ENCODE results near the gene LAD1. TPM values are rescaled to one million over a fixed set of nuclear protein-coding genes. Genes with fewer than 3 reads are reported as not detected.

The LAD1 gene
- total RNA-seq, 5 donors from 2014 or later (not counting 1 experiment from before 2014, with no cell fraction given) = 0.53 to 1.7 (median 1.1) TPM; not detected in 2

DNA sequence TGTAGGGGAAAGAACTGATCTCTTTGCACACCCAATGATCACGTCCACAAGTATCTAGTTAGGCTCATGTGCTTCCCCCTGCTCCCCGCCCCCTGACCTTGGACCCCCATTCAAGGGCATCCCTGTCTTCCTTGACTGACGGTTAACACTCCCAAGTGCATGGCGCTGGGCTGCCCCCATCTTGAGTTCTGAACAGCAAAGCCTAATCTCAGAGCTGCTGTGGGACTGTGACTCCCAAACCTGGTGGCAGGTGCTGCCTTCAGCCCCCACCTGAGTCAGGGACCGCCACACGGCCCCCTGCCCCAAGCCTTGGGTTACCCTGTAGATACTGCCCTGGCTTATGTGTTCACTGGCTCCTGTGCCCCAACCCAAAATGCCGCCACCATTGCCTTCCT, 21.5 kb upstream of the LAD1 start:
- Histone ChIP-seq H3K36me3 (ENCODE audit: control insufficient read depth in 2 of 2, extremely low read depth in 1 of 2, insufficient read depth in 1 of 2, low read length in 1 of 2) (no peaks in the 10 kb centered on the region), H3K4me3 (ENCODE audit: control insufficient read depth in 1 of 2, extremely low read depth in 1 of 2, low read length in 1 of 2) (no peak overlapping the region), H3K4me1 (ENCODE audit: control insufficient read depth in 1 of 2, extremely low read depth in 1 of 2, insufficient read depth in 2 of 2, low read length in 2 of 2) (no peaks in the 10 kb centered on the region), H3K9me3 (no peaks in the 10 kb centered on the region), H3K27me3 (replicated peaks in 1 of 2; ENCODE audit: control insufficient read depth in 2 of 2, extremely low read depth in 1 of 2, insufficient read depth in 2 of 2, low read length in 1 of 2) (peaks cover 0 to 19% of the 10 kb centered on the region in 2 experiments), H3K27ac (ENCODE audit: low read length) (no peak overlapping the region)
- ATAC-seq (replicated peaks in 1 of 4) (no peak), DNase-seq (no peak)
- H3K4me1 Mint-ChIP-seq = no peaks in the 10 kb centered on the region
- ChIA-PET CTCF (no interaction called here), POLR2A (no interaction called here)
- peaks cover 7 to 12% of the 10 kb centered on the region in 2 donors for H3K27me3 Mint-ChIP-seq
- WGBS (ENCODE audit: insufficient coverage) = 63% methylated on average over 4 of the region's 7 CpGs
- H3K36me3 Mint-ChIP-seq = no peaks in the 10 kb centered on the region
- no peak overlapping the region for H3K4me3 Mint-ChIP-seq
- no peak overlapping the region for H3K27ac Mint-ChIP-seq
- no peaks in the 10 kb centered on the region for H3K9me3 Mint-ChIP-seq

DNA sequence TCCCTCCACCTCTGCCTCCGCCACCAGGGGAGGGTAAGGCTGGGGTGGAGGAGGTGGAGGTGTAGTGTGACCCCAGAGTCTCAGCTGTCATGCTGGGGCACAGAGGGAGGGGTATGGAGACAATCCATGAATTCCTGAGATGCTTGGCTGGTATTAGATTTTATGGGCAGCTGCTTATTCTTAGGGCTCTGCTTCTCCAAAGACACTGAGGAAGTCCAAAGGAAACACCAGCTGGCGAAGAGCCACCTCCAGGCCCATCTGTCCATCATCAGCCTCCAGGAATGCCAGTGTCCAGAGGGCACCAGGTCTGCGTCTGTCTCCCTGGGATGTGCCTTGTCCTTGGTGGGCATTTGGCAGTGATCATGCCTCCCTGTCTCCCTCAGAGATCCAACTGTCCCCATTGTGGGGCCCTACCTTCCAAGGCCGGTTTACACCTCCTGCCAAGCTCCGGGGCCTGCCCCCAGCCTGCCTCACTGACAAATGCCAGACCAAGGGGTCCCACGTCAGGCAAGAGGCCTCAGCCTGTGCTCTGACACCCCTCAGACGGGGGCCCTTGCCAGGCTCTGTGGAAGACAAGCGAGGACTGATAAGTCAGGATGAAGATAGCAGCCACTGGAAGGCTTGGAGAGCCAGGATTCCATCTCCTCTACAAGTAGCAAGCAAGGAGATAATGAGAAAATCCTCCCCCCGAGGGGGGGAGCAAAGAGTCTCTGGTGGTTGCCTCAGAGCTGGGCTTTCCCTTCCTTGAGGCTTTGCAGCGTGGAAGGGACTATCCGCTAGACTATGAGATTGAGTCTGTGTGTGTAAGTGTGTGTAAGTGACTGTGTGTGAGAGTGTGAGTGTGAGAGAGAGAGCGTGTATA, 20.9 kb upstream of the LAD1 start:
- no peak overlapping the region for H3K27ac Mint-ChIP-seq
- H3K36me3 Mint-ChIP-seq = no peaks in the 10 kb centered on the region
- no peaks in the 10 kb centered on the region for H3K4me1 Mint-ChIP-seq
- ATAC-seq (replicated peaks in 1 of 4) (no peak), DNase-seq (no peak)
- no peaks in the 10 kb centered on the region for H3K36me3 ChIP-seq (ENCODE audit: control insufficient read depth in 2 of 2, extremely low read depth in 1 of 2, insufficient read depth in 1 of 2, low read length in 1 of 2)
- no peaks in the 10 kb centered on the region for H3K9me3 ChIP-seq
- no peaks in the 10 kb centered on the region for H3K9me3 Mint-ChIP-seq
- H3K4me3 Mint-ChIP-seq = no peak overlapping the region
- no peak overlapping the region for H3K27ac ChIP-seq (ENCODE audit: low read length)
- H3K4me1 ChIP-seq (ENCODE audit: control insufficient read depth in 1 of 2, extremely low read depth in 1 of 2, insufficient read depth in 2 of 2, low read length in 2 of 2) = no peaks in the 10 kb centered on the region
- H3K4me3 ChIP-seq (ENCODE audit: control insufficient read depth in 1 of 2, extremely low read depth in 1 of 2, low read length in 1 of 2) = no peak overlapping the region
- peaks cover 7 to 13% of the 10 kb centered on the region in 2 donors for H3K27me3 Mint-ChIP-seq
- POLR2A ChIA-PET = no interaction called here
- H3K27me3 ChIP-seq (replicated peaks in 1 of 2; ENCODE audit: control insufficient read depth in 2 of 2, extremely low read depth in 1 of 2, insufficient read depth in 2 of 2, low read length in 1 of 2) = peaks cover 0 to 19% of the 10 kb centered on the region in 2 experiments
- WGBS (ENCODE audit: insufficient coverage) = 64% methylated on average over 6 of the region's 12 CpGs
- CTCF ChIA-PET = no interaction called here

DNA sequence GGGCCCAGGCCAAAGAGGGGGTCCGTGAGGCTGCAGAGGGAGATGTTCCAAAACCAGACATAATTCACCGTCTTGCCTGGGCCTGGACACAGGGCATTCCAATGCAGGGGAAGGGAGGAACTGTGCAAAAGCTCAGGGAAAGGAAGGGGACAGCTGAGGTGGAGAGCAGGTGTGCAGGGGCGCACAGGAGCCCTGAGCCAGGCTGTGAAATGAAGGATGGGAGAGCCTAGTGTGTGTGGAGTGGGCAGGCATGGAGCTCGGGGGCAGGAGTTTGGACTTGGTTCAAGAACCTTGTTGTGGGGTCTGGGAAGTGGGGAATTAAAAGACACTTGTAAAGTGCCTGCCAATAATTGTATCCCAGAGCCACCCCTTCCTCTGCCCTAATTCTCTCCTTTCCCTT, 20.1 kb upstream of the LAD1 start:
- DNase-seq (no peak), ATAC-seq (replicated peaks in 1 of 4) (no peak)
- H3K27me3 ChIP-seq (replicated peaks in 1 of 2; ENCODE audit: control insufficient read depth in 2 of 2, extremely low read depth in 1 of 2, insufficient read depth in 2 of 2, low read length in 1 of 2) = peaks cover 0 to 19% of the 10 kb centered on the region in 2 experiments
- H3K4me3 Mint-ChIP-seq = no peak overlapping the region
- no peaks in the 10 kb centered on the region for H3K9me3 ChIP-seq
- no peaks in the 10 kb centered on the region for H3K4me1 Mint-ChIP-seq
- WGBS (ENCODE audit: insufficient coverage) = 76% methylated on average over 2 of the region's 4 CpGs
- POLR2A ChIA-PET = no interaction called here
- H3K4me3 ChIP-seq (ENCODE audit: control insufficient read depth in 1 of 2, extremely low read depth in 1 of 2, low read length in 1 of 2) = no peak overlapping the region
- no peaks in the 10 kb centered on the region for H3K9me3 Mint-ChIP-seq
- H3K27me3 Mint-ChIP-seq = peaks cover 7 to 18% of the 10 kb centered on the region in 2 donors
- H3K36me3 ChIP-seq (ENCODE audit: control insufficient read depth in 2 of 2, extremely low read depth in 1 of 2, insufficient read depth in 1 of 2, low read length in 1 of 2) = no peaks in the 10 kb centered on the region
- no peaks in the 10 kb centered on the region for H3K4me1 ChIP-seq (ENCODE audit: control insufficient read depth in 1 of 2, extremely low read depth in 1 of 2, insufficient read depth in 2 of 2, low read length in 2 of 2)
- no peak overlapping the region for H3K27ac Mint-ChIP-seq
- H3K27ac ChIP-seq (ENCODE audit: low read length) = no peak overlapping the region
- CTCF ChIA-PET = no interaction called here
- H3K36me3 Mint-ChIP-seq = no peaks in the 10 kb centered on the region

DNA sequence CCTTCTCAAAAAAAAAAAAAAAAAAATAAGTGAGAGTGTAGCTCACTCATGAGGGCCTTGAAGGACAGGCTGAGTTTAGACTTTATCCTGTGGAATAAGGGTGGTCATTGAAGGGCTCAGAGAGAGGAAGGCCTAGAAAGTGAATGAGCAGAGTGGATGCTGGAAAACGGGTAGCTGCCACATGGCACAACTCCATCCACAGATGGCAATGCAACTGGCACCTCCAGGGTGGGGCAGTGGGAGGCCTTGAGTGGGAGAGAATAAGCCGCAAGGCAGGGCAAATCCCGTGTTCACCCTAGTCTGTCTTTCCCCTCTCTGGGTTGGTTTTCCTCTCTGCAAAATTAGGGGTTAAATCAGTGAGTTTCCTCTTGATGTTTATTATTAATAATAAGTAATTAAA, 19.3 kb upstream of the LAD1 start:
- H3K27me3 ChIP-seq (replicated peaks in 1 of 2; ENCODE audit: control insufficient read depth in 2 of 2, extremely low read depth in 1 of 2, insufficient read depth in 2 of 2, low read length in 1 of 2) = peaks cover 0 to 19% of the 10 kb centered on the region in 2 experiments
- no peaks in the 10 kb centered on the region for H3K4me1 Mint-ChIP-seq
- no peaks in the 10 kb centered on the region for H3K36me3 Mint-ChIP-seq
- H3K27me3 Mint-ChIP-seq = peaks cover 7 to 18% of the 10 kb centered on the region in 2 donors
- no peaks in the 10 kb centered on the region for H3K9me3 Mint-ChIP-seq
- H3K36me3 ChIP-seq (ENCODE audit: control insufficient read depth in 2 of 2, extremely low read depth in 1 of 2, insufficient read depth in 1 of 2, low read length in 1 of 2) = no peaks in the 10 kb centered on the region
- POLR2A ChIA-PET = no interaction called here
- CTCF ChIA-PET = interaction anchor here (0.6 kb wide), 3 partner anchors 314 to 651 kb away, joined by 4 to 6 read pairs (median 5); no protein-coding TSS in a partner anchor
- DNase-seq = no peak
- no peak for ATAC-seq (replicated peaks in 1 of 4)
- H3K9me3 ChIP-seq = no peaks in the 10 kb centered on the region
- no peak overlapping the region for H3K27ac ChIP-seq (ENCODE audit: low read length)
- no peak overlapping the region for H3K4me3 Mint-ChIP-seq
- H3K4me1 ChIP-seq (ENCODE audit: control insufficient read depth in 1 of 2, extremely low read depth in 1 of 2, insufficient read depth in 2 of 2, low read length in 2 of 2) = no peaks in the 10 kb centered on the region
- no peak overlapping the region for H3K4me3 ChIP-seq (ENCODE audit: control insufficient read depth in 1 of 2, extremely low read depth in 1 of 2, low read length in 1 of 2)
- WGBS (ENCODE audit: insufficient coverage) = no CpG with 5 or more reads among the region's 3 CpGs
- H3K27ac Mint-ChIP-seq = no peak overlapping the region

DNA sequence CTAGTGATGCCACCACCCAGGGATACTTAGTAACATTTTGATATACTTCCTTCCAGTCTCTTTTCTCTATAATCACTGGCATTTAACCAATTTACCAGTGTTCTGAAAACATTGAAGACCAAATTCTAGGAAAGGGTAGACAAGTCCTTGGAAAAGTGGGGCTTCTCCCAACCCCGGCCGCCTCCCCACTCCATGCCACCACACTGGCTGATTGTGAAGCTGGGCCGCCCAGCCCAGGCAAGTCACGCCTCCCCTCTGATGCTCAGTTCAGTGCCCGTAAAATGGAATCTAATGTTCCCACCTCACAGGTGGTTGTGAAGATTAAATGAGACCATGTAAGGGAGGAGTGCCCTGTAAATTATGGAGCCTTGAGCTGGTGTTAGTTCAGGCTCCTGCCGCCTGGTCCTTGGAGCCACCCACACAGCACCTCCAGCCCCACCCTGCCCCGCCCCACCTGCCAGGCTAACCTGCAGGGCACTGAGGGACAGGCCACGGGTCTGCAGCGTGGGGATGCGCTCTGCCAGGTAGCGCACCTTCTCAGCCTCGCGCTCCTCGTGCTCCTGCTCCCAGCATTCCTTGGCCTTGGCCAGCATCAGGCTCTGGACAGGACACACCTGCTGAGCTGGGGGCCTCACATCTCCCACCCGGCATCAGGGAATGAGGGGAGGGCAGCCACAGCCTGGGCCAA, 15.1 kb upstream of the LAD1 start:
- CTCF ChIA-PET = no interaction called here
- 88% methylated on average over 9 of the region's 15 CpGs for WGBS (ENCODE audit: insufficient coverage)

DNA sequence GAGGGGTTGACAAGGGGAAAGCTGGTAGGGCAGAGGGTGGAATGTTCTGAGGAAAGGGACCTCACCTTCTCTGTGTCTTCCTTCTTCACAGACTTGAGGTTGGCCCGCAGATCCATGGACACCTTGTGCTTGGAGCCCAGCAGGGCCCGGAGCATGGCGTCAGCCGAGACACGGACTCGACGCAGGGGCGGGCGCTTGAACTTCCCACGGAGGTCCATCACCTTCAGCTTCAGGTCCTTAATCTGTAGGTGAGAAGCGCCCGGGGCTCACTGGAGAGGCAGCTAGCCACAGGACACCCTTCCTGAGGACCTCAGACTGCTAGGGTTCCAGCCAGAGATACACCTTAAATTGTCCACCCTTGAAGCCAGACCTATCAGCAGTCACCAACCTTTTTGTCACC, 12.2 kb upstream of the LAD1 start:
- Histone ChIP-seq H3K4me3 (ENCODE audit: control insufficient read depth in 1 of 2, extremely low read depth in 1 of 2, low read length in 1 of 2) (no peak overlapping the region), H3K36me3 (ENCODE audit: control insufficient read depth in 2 of 2, extremely low read depth in 1 of 2, insufficient read depth in 1 of 2, low read length in 1 of 2) (no peaks in the 10 kb centered on the region), H3K4me1 (ENCODE audit: control insufficient read depth in 1 of 2, extremely low read depth in 1 of 2, insufficient read depth in 2 of 2, low read length in 2 of 2) (no peaks in the 10 kb centered on the region), H3K27ac (ENCODE audit: low read length) (no peak overlapping the region), H3K27me3 (replicated peaks in 1 of 2; ENCODE audit: control insufficient read depth in 2 of 2, extremely low read depth in 1 of 2, insufficient read depth in 2 of 2, low read length in 1 of 2) (peaks cover 0 to 15% of the 10 kb centered on the region in 2 experiments), H3K9me3 (no peaks in the 10 kb centered on the region)
- Mint-ChIP-seq H3K4me3 (no peak overlapping the region), H3K27ac (no peak overlapping the region), H3K36me3 (no peaks in the 10 kb centered on the region), H3K4me1 (peaks cover 0 to 3% (median 0%) of the 10 kb centered on the region in 3 donors), H3K27me3 (peaks cover 5 to 13% of the 10 kb centered on the region in 2 donors), H3K9me3 (no peaks in the 10 kb centered on the region)
- ChIA-PET CTCF (interaction anchor here in 1 of 2 donors (0.6 kb wide), 1 partner anchor 25 kb away, joined by 3 read pairs; no protein-coding TSS in a partner anchor), POLR2A (no interaction called here)
- DNase-seq (no peak), ATAC-seq (replicated peaks in 1 of 4) (no peak)
- WGBS (ENCODE audit: insufficient coverage) = 92% methylated on average over 11 of the region's 12 CpGs

More for the DNA sequence above, 15.1 kb upstream of the LAD1 start:
- peaks cover 8 to 20% of the 10 kb centered on the region in 2 donors for H3K27me3 Mint-ChIP-seq
- no peak overlapping the region for H3K4me3 Mint-ChIP-seq
- H3K4me3 ChIP-seq (ENCODE audit: control insufficient read depth in 1 of 2, extremely low read depth in 1 of 2, low read length in 1 of 2) = no peak overlapping the region
- H3K27ac Mint-ChIP-seq = no peak overlapping the region
- POLR2A ChIA-PET = no interaction called here
- ATAC-seq (replicated peaks in 1 of 4) (no peak), DNase-seq (no peak)
- H3K4me1 ChIP-seq (ENCODE audit: control insufficient read depth in 1 of 2, extremely low read depth in 1 of 2, insufficient read depth in 2 of 2, low read length in 2 of 2) = no peaks in the 10 kb centered on the region
- H3K27me3 ChIP-seq (replicated peaks in 1 of 2; ENCODE audit: control insufficient read depth in 2 of 2, extremely low read depth in 1 of 2, insufficient read depth in 2 of 2, low read length in 1 of 2) = peaks cover 0 to 15% of the 10 kb centered on the region in 2 experiments
- no peaks in the 10 kb centered on the region for H3K4me1 Mint-ChIP-seq
- no peaks in the 10 kb centered on the region for H3K36me3 ChIP-seq (ENCODE audit: control insufficient read depth in 2 of 2, extremely low read depth in 1 of 2, insufficient read depth in 1 of 2, low read length in 1 of 2)
- H3K9me3 Mint-ChIP-seq = no peaks in the 10 kb centered on the region
- H3K27ac ChIP-seq (ENCODE audit: low read length) = no peak overlapping the region
- H3K36me3 Mint-ChIP-seq = no peaks in the 10 kb centered on the region
- H3K9me3 ChIP-seq = no peaks in the 10 kb centered on the region

Data from T-cell (primary cell).